HG03045 (cell line): Measurements from ENCODE around the gene NIPAL4.

Experiments
- ATAC-seq: cut with Tn5 transposase; IDR thresholded peaks from one replicate; pipeline ENCODE4 v1.9.1; 2021; ENCODE audit warnings: mild to moderate bottlenecking, moderate library complexity; ENCODE audit not compliant: unreplicated experiment

Gene NIPAL4

DNA sequence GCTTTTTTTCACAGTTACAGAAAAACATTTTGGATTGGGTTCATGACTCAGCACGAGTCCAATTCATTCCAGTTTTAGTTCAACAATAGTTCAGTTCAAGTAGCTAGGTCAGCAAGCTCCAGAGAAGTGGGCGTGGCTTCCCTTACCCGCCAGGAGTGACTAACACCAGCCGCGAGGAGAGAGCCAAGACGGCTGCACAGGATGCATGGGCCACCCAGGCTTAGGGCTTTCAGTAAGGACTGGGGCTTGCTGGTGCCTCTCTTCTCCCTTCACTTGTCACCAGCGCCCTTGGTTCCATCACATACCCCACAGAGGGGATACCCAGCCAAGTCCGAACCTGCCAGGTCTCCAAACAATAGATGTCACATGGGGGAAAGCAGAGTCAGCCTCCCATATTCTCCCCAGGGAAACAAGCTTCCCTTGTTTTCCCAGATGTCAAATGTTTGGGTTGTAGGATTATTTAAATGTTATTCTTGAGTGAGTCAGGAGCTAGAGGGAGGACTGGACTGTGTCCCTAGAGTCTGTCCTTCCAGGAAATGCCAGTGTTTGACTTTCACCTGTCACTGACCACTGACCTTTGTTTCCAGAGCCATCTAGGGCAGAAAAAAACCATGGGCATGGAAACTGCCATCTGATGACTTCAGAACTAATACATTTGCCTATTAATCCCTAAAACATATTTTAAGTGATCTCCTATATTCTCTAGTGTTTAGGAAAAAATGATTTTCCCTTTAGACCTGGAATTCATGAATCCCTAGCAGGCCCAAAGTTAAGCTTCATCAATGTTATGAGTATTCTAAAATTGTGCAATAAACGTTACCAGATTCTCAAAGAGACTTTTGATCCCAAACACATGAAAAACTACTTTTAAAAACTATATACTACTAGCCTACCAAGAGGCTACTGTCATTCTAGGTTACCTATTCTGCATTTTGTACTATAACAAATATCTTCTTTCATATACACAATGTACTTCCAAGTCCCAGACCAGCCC lies 51.9 kb downstream of the NIPAL4 start:
- no peak for ATAC-seq

DNA sequence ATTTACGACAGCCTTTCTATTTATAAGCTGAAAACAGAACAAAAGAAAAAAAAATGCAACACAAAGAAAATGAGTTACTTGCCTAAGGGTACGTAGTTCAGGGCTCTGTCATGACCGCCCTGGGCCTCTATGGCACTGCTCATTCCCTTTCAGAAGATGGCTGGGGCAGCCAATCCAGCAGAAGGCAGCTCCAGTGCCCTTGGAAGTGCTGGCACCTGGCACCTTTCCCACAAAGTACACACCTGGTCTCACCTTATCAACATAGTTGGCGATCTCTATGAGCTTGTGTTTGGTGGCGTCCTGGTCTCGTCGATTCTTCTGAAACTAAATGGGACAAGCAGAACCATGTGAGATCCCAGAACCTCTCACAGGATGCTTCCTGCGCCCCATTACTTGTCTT lies 53.2 kb downstream of the NIPAL4 start:
- no peak for ATAC-seq

DNA sequence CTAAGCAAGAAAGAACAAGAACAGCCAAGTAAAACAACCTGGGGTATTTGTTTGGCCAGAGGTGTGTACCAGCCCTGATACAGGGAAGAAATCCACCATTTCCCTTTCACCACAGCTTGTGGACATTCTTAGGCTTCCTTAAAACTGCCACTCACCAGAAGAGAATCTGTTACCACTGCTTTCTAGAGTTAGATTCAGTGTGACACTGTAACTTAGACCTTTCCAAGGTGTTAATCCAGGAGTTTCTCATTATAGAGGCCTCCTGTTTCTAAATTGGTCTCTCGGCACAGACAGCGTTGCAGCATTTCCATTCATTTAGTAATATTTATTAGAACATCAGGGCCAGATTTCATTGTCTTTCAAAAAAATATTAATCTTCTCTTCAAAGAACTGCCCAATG lies 55.0 kb downstream of the NIPAL4 start:
- ATAC-seq, result no peak

DNA sequence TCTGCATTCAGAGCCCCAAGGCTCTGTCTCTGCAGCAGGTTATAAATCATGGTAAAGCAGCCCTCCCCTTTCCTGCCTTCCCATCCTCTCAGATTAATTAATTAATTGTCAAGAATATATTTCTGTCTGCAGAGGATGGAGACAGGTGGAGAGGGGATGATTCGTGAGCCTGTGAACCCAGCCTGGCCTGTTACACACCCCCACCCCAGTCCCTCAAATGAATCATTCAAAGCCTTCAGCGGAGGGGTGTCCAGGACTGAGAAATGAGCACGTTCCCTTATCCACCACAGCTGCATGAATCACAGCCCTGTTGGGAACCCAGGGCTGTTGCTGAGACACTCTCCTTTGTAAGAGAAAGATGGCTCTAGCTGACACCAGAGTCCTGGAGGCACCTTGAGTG lies 56.0 kb downstream of the NIPAL4 start:
- no peak for ATAC-seq

DNA sequence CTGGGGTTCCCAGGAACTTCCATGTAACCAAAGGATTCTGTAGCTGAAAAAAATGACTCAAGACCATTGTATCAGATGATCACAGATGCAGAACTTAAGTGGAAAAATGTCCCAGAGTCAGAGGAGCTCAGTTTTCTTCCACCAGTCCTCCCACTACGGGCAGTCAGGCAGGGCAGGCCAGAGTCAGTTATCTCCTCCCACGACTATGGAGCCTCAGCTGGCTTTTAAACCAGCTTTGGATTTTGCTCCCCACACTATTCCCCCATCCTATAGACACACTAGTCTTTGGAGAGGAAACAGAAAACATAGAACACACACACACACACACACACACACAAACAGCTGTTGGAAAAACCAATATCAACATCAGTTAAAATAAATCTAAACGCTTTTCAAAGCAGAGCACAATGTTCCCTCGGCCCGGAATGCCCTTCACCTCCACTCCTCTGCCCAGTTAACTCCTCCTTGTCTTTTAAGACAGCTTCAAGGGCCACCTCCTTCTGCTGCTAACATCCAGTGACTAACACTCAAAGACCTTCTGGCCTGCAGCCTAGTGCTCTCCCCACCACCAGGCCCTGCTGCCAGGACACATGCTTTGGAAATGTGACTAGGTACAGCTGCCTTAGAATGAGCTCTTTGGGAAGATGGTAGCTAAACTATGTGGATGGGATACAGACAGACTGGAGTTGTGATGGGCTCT lies 56.8 kb downstream of the NIPAL4 start:
- no peak for ATAC-seq

DNA sequence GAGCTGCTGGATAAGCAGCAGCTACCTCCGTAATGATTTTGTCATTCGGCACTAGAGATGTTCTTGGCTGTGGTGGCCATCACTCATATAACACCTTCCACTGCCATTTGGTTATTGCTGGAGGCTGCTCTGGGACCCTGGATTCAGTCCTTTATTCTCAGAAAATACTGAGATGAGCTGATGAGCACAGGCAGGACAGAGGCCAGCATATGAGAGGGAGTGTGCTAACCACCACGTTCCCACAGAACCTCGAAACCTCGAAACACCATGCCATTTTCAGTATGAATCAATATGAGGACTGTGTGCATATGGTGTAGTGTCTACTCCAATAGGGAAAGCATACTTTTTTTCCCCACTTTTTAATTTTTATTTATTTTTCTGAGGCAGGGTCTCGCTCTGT lies 59.0 kb downstream of the NIPAL4 start:
- peak; percentile 62 for ATAC-seq

DNA sequence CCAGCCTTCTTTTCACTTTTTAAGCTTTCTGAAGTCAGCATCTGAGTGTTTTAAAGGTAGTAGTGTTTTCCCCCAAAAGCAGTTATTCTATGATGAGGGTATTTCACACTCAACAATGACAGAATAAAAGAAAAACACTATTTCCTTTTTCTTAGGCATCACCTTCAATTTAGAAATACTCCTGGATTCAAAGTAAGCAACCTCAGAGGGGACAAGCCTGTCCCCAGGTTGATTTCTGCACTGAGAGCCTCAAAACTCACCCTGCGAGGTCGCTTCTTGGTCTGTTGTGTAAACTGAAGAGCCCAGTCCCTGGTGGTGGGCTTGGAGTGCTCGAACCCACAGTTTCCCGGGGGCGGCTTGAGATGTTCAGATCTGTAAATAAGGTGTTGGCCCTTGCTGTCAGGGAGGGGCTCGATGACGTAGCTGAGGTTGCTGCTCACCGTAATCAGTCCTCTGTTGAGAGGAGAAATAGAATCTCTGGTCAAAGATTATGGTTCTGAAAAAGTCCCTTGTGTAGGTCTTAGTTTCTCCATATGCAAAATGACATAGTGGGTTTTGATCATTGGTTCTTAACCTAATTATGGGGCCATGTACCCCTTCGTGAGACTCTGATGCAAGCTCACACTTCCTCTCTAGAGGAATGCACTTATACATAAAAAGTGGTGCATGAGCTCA lies 59.7 kb downstream of the NIPAL4 start:
- peak; percentile 73 for ATAC-seq

DNA sequence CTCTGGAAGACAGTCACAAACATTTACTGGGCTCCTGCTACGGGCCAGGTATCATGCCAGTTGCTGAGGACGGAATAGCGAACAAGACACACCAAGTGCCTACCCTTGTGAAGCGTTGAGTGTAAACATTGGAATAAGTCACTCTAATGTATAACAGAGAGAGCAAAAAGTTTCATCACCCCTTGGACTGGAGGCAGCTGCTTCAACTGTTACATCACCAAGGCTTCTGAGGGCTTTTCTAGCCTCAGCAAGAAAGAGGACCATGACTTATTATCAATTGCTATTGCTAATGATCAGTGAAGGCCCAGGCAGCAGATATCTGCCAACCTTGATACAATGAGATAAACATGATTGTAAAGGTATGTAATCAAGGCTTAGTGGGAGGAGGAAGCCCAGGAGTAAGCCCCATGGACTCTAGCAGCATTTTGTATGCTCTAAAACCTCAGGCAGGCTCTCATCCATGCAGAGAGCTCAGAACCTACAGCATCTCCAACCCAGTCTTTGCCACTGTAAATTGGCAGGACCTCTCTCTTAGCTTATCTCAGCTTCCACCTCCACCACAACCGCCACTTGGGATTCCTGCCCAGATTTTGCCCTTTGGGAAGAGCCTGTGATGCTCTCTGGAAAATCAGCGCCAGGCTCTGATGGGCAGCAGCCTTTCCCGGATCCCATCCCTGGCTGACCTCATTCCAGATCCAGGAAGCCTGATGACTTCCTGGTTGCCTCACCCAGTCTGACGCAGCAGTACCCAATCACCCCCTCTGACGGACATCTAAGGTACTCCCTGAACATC lies 61.1 kb downstream of the NIPAL4 start:
- ATAC-seq, result no peak

DNA sequence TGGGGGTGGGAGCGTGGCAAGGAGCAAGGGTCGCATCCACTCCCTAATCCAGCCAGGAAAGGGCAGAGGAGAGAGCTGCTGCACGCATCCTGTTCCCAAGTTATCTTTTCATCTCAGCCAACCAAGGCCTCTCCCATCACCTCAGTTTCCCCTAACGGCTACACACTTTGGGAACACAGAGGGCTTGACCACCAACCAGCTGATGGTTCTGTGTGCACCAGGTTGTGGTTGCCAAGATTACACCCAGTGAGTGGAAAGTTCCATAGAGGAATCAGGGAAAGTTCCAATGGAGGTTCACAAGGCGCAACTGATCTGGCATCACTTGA lies 61.7 kb downstream of the NIPAL4 start:
- ATAC-seq, result no peak

DNA sequence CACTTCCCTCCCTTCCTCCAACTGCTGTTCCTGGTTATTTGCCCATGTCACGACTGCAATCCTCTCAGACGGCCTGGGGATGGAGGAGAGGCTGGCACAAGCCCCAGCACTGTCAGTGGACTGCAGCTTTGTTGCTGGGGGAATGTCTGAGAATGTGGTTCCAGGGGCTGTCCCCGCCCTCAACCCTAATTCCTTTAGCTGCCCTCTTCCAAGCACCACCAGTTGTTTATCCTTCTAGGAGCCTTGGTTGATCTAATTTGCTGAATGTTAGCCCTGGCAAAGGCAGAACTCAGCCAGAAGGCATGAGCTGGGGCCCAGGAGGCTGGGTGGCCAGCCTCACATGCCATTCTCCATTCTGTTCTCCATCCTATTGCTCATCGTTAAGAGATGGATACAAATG lies 64.0 kb downstream of the NIPAL4 start:
- ATAC-seq, result no peak
